ENCODE results near the gene ENDOU.
"Not testable (repeated sequence)": the region's sequence is repeated elsewhere in the genome, so short reads cannot be mapped to it uniquely, and the experiment has no call there.

Gene ENDOU

DNA sequence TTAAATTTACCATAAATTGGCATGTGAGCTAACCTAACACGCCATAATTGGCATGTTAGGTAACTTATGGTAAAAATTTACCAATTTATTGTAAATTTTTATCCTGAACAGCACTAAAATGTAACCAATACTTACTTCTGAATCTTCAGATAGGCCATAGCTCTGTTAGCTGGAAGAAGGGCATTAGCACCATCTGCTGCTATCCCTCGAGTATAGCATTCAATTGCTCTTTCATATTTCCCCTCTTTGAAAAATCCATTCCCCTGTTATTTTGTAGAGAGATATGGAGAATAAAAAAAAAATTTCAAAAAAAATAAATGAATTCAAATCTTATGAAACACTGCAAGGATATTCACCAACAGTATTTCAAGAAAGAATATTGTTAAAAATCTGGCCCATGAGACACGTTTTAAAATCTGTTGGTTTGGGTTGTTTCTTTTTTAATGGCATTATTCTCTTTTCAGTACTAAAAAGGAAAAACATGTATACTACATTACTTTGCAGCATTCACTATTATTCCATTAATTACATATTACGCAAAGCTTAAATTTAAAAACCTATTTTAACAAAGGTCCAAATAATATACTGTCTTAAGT is 38.5 kb downstream of the ENDOU start:
- DNase-seq (ENCODE audit: low spot score) = peak; percentile 22

DNA sequence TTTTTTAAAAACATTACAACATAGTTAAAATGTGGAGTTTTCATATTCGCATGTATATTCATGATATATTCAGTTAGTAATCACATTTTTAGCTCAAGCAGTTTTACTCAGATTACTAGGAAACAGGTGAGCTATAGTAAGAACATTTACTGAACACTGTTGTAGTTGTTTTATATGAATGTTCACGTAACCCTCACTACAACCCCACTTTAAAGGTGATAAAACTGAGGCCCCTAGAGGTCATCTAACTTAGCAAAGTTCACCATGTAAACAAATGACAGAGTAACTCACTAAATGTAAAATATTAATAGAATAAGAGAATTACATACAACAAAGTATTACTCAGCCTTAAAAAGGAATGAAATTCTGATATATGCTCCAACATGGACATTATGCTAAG is 45.5 kb downstream of the ENDOU start:
- DNase-seq (ENCODE audit: low spot score) = no peak

DNA sequence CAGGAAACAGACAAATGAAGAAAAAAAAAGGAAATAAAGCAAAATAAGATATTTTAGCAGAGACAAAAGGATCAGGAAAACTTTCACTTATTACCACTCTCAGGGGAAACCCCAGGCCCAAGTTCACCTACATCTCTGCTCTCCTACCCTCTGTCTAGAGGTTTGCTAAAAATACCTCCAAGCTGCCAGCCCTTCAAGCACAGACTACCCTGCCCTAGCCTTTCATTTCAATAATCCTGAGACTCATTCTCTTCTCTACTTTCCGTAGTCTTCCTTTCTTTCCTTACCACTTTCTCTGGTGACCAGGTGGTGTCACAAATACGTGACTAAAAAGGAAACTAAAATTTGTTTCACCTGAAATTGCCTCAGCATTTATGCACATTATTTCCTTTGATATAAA is 53.2 kb downstream of the ENDOU start:
- DNase-seq (ENCODE audit: low spot score) = no peak

DNA sequence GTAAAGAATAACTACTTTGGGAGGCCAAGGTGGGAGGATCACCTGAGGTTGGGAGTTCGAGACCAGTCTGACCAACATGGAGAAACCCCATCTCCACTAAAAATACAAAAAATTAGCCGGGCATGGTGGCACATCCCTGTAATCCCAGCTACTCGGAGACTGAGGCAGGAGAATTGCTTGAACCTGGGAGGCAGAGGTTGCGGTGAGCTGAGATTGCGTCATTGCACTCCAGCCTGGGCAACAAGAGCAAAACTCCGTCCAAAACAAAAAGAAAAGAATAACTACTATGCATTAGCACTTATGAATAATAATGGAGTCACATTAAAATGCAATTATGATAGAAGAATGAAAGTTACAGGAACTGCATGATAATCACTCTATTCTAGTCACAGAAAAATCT is 57.4 kb downstream of the ENDOU start:
- not testable (repeated sequence) for DNase-seq (ENCODE audit: low spot score)
